Suprapubic skin (tissue), 4 donors: ENCODE results near the gene NNMT. TPM values are rescaled to one million over a fixed set of nuclear protein-coding genes. Genes with fewer than 3 reads are reported as not detected.

ENCODE experiments used
- DNase-seq, 2 donors: peaks; one replicate each; pipeline ENCODE4 v3.0.0-alpha.2; 2019; ENCODE audit warnings: low spot score in 2 of 2
- H3K27ac ChIP-seq: fragments of 200-600 bp; sonication (generic); one replicate; pipeline ENCODE4 v1.5.1; 2019
- H3K27me3 ChIP-seq: fragments of 200-600 bp; sonication (generic); one replicate; pipeline ENCODE4 v1.5.1; 2019
- H3K36me3 ChIP-seq: fragments of 200-600 bp; sonication (generic); one replicate; pipeline ENCODE4 v1.5.1; 2019
- H3K4me1 ChIP-seq: fragments of 200-600 bp; sonication (generic); one replicate; pipeline ENCODE4 v1.5.1; 2019
- H3K4me3 ChIP-seq: fragments of 200-600 bp; sonication (generic); one replicate; pipeline ENCODE4 v1.5.1; 2019; ENCODE audit warnings: mild to moderate bottlenecking
- H3K9me3 ChIP-seq: fragments of 200-600 bp; sonication (generic); one replicate; pipeline ENCODE4 v1.5.1; 2019
- CTCF ChIP-seq, 2 donors: fragments of 200-600 bp in 1 of 2; fragments of 450-650 bp in 1 of 2; sonication (generic) in 1 of 2; IDR thresholded peaks; one replicate each; pipeline ENCODE4 v1.5.1; 2016 to 2019; ENCODE audit warnings: antibody characterized with exemption in 2 of 2, mild to moderate bottlenecking in 1 of 2, moderate library complexity in 1 of 2
- EP300 ChIP-seq: sonication (generic); formaldehyde crosslinking; IDR thresholded peaks from one replicate; pipeline ENCODE4 v1.6.1; 2017; ENCODE audit warnings: antibody characterized with exemption
- POLR2A ChIP-seq, 2 donors: fragments of 450-650 bp; IDR thresholded peaks; one replicate each; pipeline ENCODE4 v1.6.1; 2017; ENCODE audit warnings: antibody characterized with exemption in 2 of 2, mild to moderate bottlenecking in 2 of 2, moderate library complexity in 2 of 2
- POLR2AphosphoS5 ChIP-seq, 3 donors: sonication (generic); formaldehyde crosslinking; IDR thresholded peaks; one replicate each; pipeline ENCODE4 v1.6.1; 2017; ENCODE audit warnings: antibody characterized with exemption in 3 of 3
- WGBS: methylation state at CpG from one replicate; pipeline ENCODE4 v1.1.5; 2018; 5-methylcytosine and 5-hydroxymethylcytosine counted together
- total RNA-seq, 4 donors: library from RNA; depleted of rRNA; stranded (reverse); fragments of >200 nt; gene quantifications; one replicate each; pipeline ENCODE4 v1.1.0, GENCODE V29; 2016

The NNMT gene
- total RNA-seq, 4 donors from 2014 or later = 106 to 269 (median 210) TPM

DNA sequence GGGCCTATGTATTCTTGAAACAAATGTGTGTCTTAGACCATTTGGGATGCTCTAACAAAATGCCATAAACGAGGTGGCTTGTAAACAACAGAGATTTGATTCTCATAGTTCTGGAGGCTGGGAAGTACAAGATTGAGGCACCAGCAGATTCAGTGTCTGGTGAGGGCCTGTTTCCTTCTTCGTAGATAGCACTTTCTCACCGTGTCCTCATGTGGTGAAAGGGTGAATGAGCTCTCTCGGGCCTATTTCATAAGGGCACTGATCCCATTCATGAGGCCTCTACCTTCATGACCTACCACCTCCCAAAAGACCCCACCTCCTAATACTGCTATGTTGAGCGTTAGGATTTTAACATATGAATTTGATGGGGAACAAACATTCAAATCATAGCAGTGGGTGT lies 6.4 kb upstream of the NNMT start:
- Histone ChIP-seq H3K36me3 (no peaks in the 10 kb centered on the region), H3K4me3 (no peak overlapping the region), H3K27ac (no peak overlapping the region), H3K4me1 (peaks cover 29% of the 10 kb centered on the region), H3K9me3 (no peaks in the 10 kb centered on the region), H3K27me3 (no peaks in the 10 kb centered on the region)
- 87% methylated on average over 5 of the region's 5 CpGs for WGBS
- no peak for DNase-seq
- no peak for TF ChIP-seq POLR2AphosphoS5 (IDR thresholded peaks at IDR 0.05)
- no peak for TF ChIP-seq POLR2A (IDR thresholded peaks at IDR 0.05)
- TF ChIP-seq CTCF (IDR thresholded peaks at IDR 0.05) = no peak
- no peak for TF ChIP-seq EP300

DNA sequence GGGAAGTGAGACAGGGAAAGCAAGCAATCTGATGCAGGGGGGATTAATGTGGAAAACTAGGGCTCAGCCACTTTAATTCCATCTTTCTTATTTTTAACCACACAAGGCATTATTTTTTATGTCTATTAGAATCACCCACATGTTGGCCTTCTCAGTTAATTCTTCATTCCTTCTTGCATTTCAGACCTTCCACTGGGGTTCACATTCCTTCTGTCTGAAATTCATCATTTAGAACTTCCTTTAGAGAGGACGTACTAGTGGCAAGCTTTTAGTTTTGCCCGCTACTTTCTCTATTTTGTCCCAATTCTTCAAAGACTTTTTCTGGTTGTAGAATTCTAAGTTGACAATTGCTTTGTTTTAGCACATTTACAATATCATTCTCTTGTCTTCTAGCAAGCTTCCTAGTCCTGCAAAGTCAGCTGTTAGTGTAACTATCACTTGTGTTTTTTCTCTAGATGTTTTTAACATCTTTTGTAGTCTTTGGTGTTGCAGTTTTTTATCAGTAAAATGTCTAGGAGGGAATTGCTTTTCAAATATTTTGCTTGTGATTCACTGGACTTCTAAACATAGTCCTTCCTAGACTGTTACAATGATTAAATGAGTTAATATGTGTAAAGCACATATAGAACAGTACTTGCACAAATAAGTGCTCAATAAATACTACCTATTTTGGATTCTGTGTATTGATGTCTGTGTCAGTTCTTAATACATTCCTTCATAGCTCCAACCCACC lies 5.5 kb upstream of the NNMT start:
- Histone ChIP-seq H3K36me3 (no peaks in the 10 kb centered on the region), H3K27ac (peak overlapping the region; percentile 94), H3K4me1 (peaks cover 31% of the 10 kb centered on the region), H3K27me3 (no peaks in the 10 kb centered on the region), H3K9me3 (no peaks in the 10 kb centered on the region), H3K4me3 (peak overlapping the region; percentile 23)
- no peak for DNase-seq
- 85% methylated on average over 2 of the region's 2 CpGs for WGBS
- no peak for TF ChIP-seq POLR2A (IDR thresholded peaks at IDR 0.05)
- no peak for TF ChIP-seq CTCF (IDR thresholded peaks at IDR 0.05)
- TF ChIP-seq EP300 = no peak
- TF ChIP-seq POLR2AphosphoS5 (IDR thresholded peaks at IDR 0.05) = no peak

DNA sequence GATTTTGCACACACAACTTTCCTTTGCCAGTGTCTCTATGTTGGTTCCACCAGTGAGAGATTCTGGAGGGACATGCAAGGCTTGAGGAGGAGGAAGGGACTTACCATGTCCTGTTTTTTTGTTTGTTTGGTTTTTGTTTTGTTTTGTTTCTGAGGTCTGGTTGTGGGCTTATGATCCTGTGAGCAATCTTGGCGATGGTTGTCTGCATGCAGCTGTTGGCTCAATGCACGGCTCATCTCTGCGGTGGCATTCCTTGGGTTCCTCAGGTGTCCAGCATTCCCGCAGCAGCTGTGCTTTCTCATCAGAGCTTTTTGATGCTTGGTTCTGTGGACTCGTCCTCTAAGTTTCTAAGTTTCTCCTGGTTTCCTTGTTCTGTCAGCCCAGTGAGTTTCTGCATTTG lies 4.8 kb upstream of the NNMT start:
- H3K9me3 ChIP-seq = no peaks in the 10 kb centered on the region
- H3K4me1 ChIP-seq = peaks cover 33% of the 10 kb centered on the region
- peak overlapping the region; percentile 23 for H3K4me3 ChIP-seq
- no peaks in the 10 kb centered on the region for H3K27me3 ChIP-seq
- no peak for DNase-seq
- peak overlapping the region; percentile 94 for H3K27ac ChIP-seq
- no peaks in the 10 kb centered on the region for H3K36me3 ChIP-seq
- 73% methylated on average over 5 of the region's 5 CpGs for WGBS
- no peak for TF ChIP-seq POLR2A (IDR thresholded peaks at IDR 0.05)
- no peak for TF ChIP-seq EP300
- TF ChIP-seq POLR2AphosphoS5 (IDR thresholded peaks at IDR 0.05) = no peak

- Histone ChIP-seq H3K4me3 (peak overlapping the region; percentile 23), H3K27ac (peak overlapping the region; percentile 94), H3K27me3 (no peaks in the 10 kb centered on the region)
Observed at GRCh38 chr11:114291842-114292680, 4.1 kb upstream of the NNMT start.

GRCh38 chr11:114293201-114293711 lies 2.9 kb upstream of the NNMT start:
- H3K4me3 ChIP-seq = no peak overlapping the region
- H3K9me3 ChIP-seq = no peaks in the 10 kb centered on the region
- WGBS = 41% methylated on average over 1 of the region's 1 CpG
- H3K27me3 ChIP-seq = no peaks in the 10 kb centered on the region
- TF ChIP-seq CTCF (IDR thresholded peaks at IDR 0.05) (no peak), POLR2A (IDR thresholded peaks at IDR 0.05) (no peak), EP300 (no peak), POLR2AphosphoS5 (IDR thresholded peaks at IDR 0.05) (no peak)
- H3K27ac ChIP-seq = peak overlapping the region; percentile 94
- peaks cover 33% of the 10 kb centered on the region for H3K4me1 ChIP-seq
- no peak for DNase-seq
- no peaks in the 10 kb centered on the region for H3K36me3 ChIP-seq

More at GRCh38 chr11:114291842-114292680, 4.1 kb upstream of the NNMT start:
- WGBS = 37% methylated on average over 4 of the region's 4 CpGs
- Histone ChIP-seq H3K36me3 (no peaks in the 10 kb centered on the region), H3K4me1 (peaks cover 33% of the 10 kb centered on the region), H3K9me3 (no peaks in the 10 kb centered on the region)
- TF ChIP-seq POLR2A (IDR thresholded peaks at IDR 0.05) (no peak), POLR2AphosphoS5 (IDR thresholded peaks at IDR 0.05) (no peak), CTCF (IDR thresholded peaks at IDR 0.05) (no peak), EP300 (no peak)
- DNase-seq = no peak
